HepG2 (cell line): ENCODE data around the gene PLEKHG2. TPM values are rescaled to one million over a fixed set of nuclear protein-coding genes. Genes with fewer than 3 reads are reported as not detected.
A peak's percentile ranks its signal among the peaks of the same experiment; 100 is the strongest.

ENCODE experiments used
- DMAP1 ChIP-seq: IDR thresholded peaks from 2 replicates; pipeline ENCODE4 v1.6.1; 2016
- EED ChIP-seq: sonication (generic); formaldehyde crosslinking; IDR thresholded peaks from 2 replicates; pipeline ENCODE4 v1.5.0; 2020; ENCODE audit warnings: mild to moderate bottlenecking, missing genetic modification reagents
- KLF13 ChIP-seq: sonication (generic); formaldehyde crosslinking; IDR thresholded peaks from 2 replicates; pipeline ENCODE4 v1.4.0; 2020; ENCODE audit warnings: mild to moderate bottlenecking, missing genetic modification reagents
- MYNN ChIP-seq: sonication (generic); formaldehyde crosslinking; IDR thresholded peaks from 2 replicates; pipeline ENCODE4 v1.4.0; 2020; ENCODE audit warnings: mild to moderate bottlenecking, low read depth, missing genetic modification reagents
- PHF20 ChIP-seq: sonication (generic); formaldehyde crosslinking; IDR thresholded peaks from 2 replicates; pipeline ENCODE4 v1.5.0; 2020; ENCODE audit warnings: mild to moderate bottlenecking, missing genetic modification reagents
- PRMT3 ChIP-seq: sonication (generic); formaldehyde crosslinking; IDR thresholded peaks from 2 replicates; pipeline ENCODE4 v1.8.1; 2022; ENCODE audit warnings: low read depth, mild to moderate bottlenecking, moderate library complexity, missing genetic modification reagents, borderline replicate concordance
- SMYD3 ChIP-seq: sonication (generic); formaldehyde crosslinking; IDR thresholded peaks from 2 replicates; pipeline ENCODE4 v1.8.1; 2023; ENCODE audit warnings: mild to moderate bottlenecking, missing genetic modification reagents
- ZBTB26 ChIP-seq: IDR thresholded peaks from 2 replicates; pipeline ENCODE4 v1.6.1; 2016; ENCODE audit warnings: missing compliant biosample characterization, missing genetic modification reagents, borderline replicate concordance
- ZBTB7A ChIP-seq: sonication (generic); formaldehyde crosslinking; IDR thresholded peaks from 2 replicates; pipeline ENCODE4 v1.8.0; 2022; ENCODE audit warnings: mild to moderate bottlenecking, missing genetic modification reagents
- ZFP62 ChIP-seq: sonication (generic); formaldehyde crosslinking; IDR thresholded peaks from 2 replicates; pipeline ENCODE4 v1.4.0; 2020; ENCODE audit warnings: missing genetic modification reagents
- ZMYM3 ChIP-seq: sonication (generic); formaldehyde crosslinking; IDR thresholded peaks from 2 replicates; pipeline ENCODE4 v1.5.1; 2020; ENCODE audit warnings: mild to moderate bottlenecking, missing genetic modification reagents
- ZNF235 ChIP-seq: sonication (generic); formaldehyde crosslinking; IDR thresholded peaks from 2 replicates; pipeline ENCODE4 v1.8.1; 2023; ENCODE audit warnings: mild to moderate bottlenecking, missing genetic modification reagents, borderline replicate concordance
- ZNF501 ChIP-seq: sonication (generic); formaldehyde crosslinking; IDR thresholded peaks from 2 replicates; pipeline ENCODE4 v1.5.1; 2020; ENCODE audit warnings: mild to moderate bottlenecking, moderate library complexity, missing genetic modification reagents
- ZNF558 ChIP-seq: sonication (generic); formaldehyde crosslinking; IDR thresholded peaks from 2 replicates; pipeline ENCODE4 v1.9.0; 2022; ENCODE audit warnings: mild to moderate bottlenecking, missing genetic modification reagents, borderline replicate concordance
- ZNF598 ChIP-seq: sonication (generic); formaldehyde crosslinking; IDR thresholded peaks from 2 replicates; pipeline ENCODE4 v1.5.1; 2020; ENCODE audit warnings: mild to moderate bottlenecking, missing genetic modification reagents, borderline replicate concordance
- ZNF652 ChIP-seq: IDR thresholded peaks from 2 replicates; pipeline ENCODE4 v1.6.1; 2016; ENCODE audit warnings: low read depth, borderline replicate concordance
- ZNF772 ChIP-seq: sonication (generic); formaldehyde crosslinking; IDR thresholded peaks from 2 replicates; pipeline ENCODE4 v1.5.0; 2020; ENCODE audit warnings: mild to moderate bottlenecking, missing genetic modification reagents
- ZNF878 ChIP-seq: sonication (generic); formaldehyde crosslinking; IDR thresholded peaks from 2 replicates; pipeline ENCODE4 v1.8.1; 2023; ENCODE audit warnings: mild to moderate bottlenecking, missing genetic modification reagents, moderate library complexity
- polyA plus RNA-seq, 8 experiments: library from polyadenylated mRNA; depleted of rRNA in 3 of 8; stranded (reverse) in 7 of 8; unstranded in 1 of 8; fragments of >200 nt; fragmentation: Illumina TruSeq in 4 of 8; extraction: Trizol in 4 of 8; gene quantifications; 2 replicates each; pipeline versions ENCODE4 v1.2.1 to v1.2.3, GENCODE V29; 2011 to 2016; ENCODE audit warnings: low read depth in 4 of 8, missing spikeins in 1 of 8, mixed read lengths in 1 of 8; ENCODE audit not compliant: insufficient read depth in 1 of 8
- total RNA-seq, 5 experiments: library from RNA; depleted of rRNA; stranded (reverse); fragments of >200 nt; fragmentation: Illumina TruSeq; extraction: Trizol; gene quantifications; 2 replicates each; pipeline ENCODE4 v1.2.3, GENCODE V29; 2016; ENCODE audit warnings: low read depth in 1 of 5
- TF ChIP-seq, protein P1 (sequence below): sonication (generic); formaldehyde crosslinking; IDR thresholded peaks from 2 replicates; pipeline ENCODE4 v1.4.0; 2020; ENCODE audit warnings: missing genetic modification reagents, borderline replicate concordance
- TF ChIP-seq, protein P2 (sequence below): sonication (generic); formaldehyde crosslinking; IDR thresholded peaks from 2 replicates; pipeline ENCODE4 v1.8.0; 2022; ENCODE audit warnings: mild to moderate bottlenecking, missing genetic modification reagents, borderline replicate concordance
- TF ChIP-seq, protein P3 (sequence below): IDR thresholded peaks from 2 replicates; pipeline ENCODE4 v1.6.1; 2016; ENCODE audit warnings: control low read depth
- TF ChIP-seq, protein P4 (sequence below): sonication (generic); formaldehyde crosslinking; IDR thresholded peaks from 2 replicates; pipeline ENCODE4 v1.4.0; 2020; ENCODE audit warnings: mild to moderate bottlenecking, missing genetic modification reagents

PLEKHG2 gene
- total and polyA plus RNA-seq, 2 of the 13 experiments (the other 11 are each of a cell fraction or from before 2014, with no cell fraction given), result 3.6 to 6.8 TPM

- TF ChIP-seq ZNF772, result no peak
- TF ChIP-seq ZNF878, result no peak
- TF ChIP-seq ZNF235, result no peak
- TF ChIP-seq ZNF598, result peak; percentile 51; the same call in 1 of the 2 replicates
- no peak for TF ChIP-seq PHF20 (CRISPR knock-in tag)
- TF ChIP-seq, protein P1, sequence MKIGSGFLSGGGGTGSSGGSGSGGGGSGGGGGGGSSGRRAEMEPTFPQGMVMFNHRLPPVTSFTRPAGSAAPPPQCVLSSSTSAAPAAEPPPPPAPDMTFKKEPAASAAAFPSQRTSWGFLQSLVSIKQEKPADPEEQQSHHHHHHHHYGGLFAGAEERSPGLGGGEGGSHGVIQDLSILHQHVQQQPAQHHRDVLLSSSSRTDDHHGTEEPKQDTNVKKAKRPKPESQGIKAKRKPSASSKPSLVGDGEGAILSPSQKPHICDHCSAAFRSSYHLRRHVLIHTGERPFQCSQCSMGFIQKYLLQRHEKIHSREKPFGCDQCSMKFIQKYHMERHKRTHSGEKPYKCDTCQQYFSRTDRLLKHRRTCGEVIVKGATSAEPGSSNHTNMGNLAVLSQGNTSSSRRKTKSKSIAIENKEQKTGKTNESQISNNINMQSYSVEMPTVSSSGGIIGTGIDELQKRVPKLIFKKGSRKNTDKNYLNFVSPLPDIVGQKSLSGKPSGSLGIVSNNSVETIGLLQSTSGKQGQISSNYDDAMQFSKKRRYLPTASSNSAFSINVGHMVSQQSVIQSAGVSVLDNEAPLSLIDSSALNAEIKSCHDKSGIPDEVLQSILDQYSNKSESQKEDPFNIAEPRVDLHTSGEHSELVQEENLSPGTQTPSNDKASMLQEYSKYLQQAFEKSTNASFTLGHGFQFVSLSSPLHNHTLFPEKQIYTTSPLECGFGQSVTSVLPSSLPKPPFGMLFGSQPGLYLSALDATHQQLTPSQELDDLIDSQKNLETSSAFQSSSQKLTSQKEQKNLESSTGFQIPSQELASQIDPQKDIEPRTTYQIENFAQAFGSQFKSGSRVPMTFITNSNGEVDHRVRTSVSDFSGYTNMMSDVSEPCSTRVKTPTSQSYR, result no peak
- TF ChIP-seq ZBTB7A (CRISPR knock-in tag), result no peak
- TF ChIP-seq, protein P2, sequence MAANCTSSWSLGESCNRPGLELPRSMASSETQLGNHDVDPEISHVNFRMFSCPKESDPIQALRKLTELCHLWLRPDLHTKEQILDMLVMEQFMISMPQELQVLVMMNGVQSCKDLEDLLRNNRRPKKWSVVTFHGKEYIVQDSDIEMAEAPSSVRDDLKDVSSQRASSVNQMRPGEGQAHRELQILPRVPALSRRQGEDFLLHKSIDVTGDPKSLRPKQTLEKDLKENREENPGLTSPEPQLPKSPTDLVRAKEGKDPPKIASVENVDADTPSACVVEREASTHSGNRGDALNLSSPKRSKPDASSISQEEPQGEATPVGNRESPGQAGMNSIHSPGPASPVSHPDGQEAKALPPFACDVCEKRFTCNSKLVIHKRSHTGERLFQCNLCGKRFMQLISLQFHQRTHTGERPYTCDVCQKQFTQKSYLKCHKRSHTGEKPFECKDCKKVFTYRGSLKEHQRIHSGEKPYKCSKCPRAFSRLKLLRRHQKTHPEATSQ (CRISPR knock-in tag), result no peak
- TF ChIP-seq, protein P3, sequence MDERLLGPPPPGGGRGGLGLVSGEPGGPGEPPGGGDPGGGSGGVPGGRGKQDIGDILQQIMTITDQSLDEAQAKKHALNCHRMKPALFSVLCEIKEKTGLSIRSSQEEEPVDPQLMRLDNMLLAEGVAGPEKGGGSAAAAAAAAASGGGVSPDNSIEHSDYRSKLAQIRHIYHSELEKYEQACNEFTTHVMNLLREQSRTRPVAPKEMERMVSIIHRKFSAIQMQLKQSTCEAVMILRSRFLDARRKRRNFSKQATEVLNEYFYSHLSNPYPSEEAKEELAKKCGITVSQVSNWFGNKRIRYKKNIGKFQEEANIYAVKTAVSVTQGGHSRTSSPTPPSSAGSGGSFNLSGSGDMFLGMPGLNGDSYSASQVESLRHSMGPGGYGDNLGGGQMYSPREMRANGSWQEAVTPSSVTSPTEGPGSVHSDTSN (CRISPR knock-in tag), result no peak
- TF ChIP-seq ZNF501 (CRISPR knock-in tag), result peak; percentile 35; the same call in 1 of the 2 replicates
- no peak for TF ChIP-seq SMYD3 (CRISPR knock-in tag)
- TF ChIP-seq, protein P4, sequence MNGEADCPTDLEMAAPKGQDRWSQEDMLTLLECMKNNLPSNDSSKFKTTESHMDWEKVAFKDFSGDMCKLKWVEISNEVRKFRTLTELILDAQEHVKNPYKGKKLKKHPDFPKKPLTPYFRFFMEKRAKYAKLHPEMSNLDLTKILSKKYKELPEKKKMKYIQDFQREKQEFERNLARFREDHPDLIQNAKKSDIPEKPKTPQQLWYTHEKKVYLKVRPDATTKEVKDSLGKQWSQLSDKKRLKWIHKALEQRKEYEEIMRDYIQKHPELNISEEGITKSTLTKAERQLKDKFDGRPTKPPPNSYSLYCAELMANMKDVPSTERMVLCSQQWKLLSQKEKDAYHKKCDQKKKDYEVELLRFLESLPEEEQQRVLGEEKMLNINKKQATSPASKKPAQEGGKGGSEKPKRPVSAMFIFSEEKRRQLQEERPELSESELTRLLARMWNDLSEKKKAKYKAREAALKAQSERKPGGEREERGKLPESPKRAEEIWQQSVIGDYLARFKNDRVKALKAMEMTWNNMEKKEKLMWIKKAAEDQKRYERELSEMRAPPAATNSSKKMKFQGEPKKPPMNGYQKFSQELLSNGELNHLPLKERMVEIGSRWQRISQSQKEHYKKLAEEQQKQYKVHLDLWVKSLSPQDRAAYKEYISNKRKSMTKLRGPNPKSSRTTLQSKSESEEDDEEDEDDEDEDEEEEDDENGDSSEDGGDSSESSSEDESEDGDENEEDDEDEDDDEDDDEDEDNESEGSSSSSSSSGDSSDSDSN (CRISPR knock-in tag), result peak; percentile 78
- no peak for TF ChIP-seq KLF13 (CRISPR knock-in tag)
- peak; percentile 68; the same call in 1 of the 2 replicates for TF ChIP-seq ZMYM3
- no peak for TF ChIP-seq MYNN (CRISPR knock-in tag)
- TF ChIP-seq EED (CRISPR knock-in tag), result no peak
- TF ChIP-seq PRMT3 (CRISPR knock-in tag), result no peak
- no peak for TF ChIP-seq ZFP62
- no peak for TF ChIP-seq DMAP1 (CRISPR knock-in tag)
- TF ChIP-seq ZNF558, result no peak
- TF ChIP-seq ZBTB26, result no peak
- no peak for TF ChIP-seq ZNF652 (CRISPR knock-in tag)
These were observed 1.6 kb downstream of the PLEKHG2 start (continued) for GRCh38 chr19:39413911-39414608.
